ENCODE data around the gene GLRX3.

The GLRX3 gene

GRCh38 chr10:130189608-130190054 lies 53.4 kb downstream of the GLRX3 start:
- no peak for DNase-seq

- DNase-seq, result peak; percentile 60 to 73 (median 73)
Measured at GRCh38 chr10:130190055-130190736, 54.0 kb downstream of the GLRX3 start.

- no peak for DNase-seq
Measured at GRCh38 chr10:130190737-130191115, 54.5 kb downstream of the GLRX3 start.

- DNase-seq, result no peak
Measured at GRCh38 chr10:130191380-130191779, 55.2 kb downstream of the GLRX3 start.

- no peak for DNase-seq
Measured at GRCh38 chr10:130192276-130192848, 56.2 kb downstream of the GLRX3 start.

- no peak for DNase-seq
Measured at GRCh38 chr10:130193033-130193432, 56.8 kb downstream of the GLRX3 start.

- DNase-seq, result no peak
Measured at GRCh38 chr10:130193493-130194193, 57.5 kb downstream of the GLRX3 start.

- no peak for DNase-seq
Measured at GRCh38 chr10:130194194-130194990, 58.2 kb downstream of the GLRX3 start.

- DNase-seq, result no peak
Measured at GRCh38 chr10:130194991-130195645, 58.9 kb downstream of the GLRX3 start.

- no peak for DNase-seq
Measured at GRCh38 chr10:130195746-130196294, 59.6 kb downstream of the GLRX3 start.

GRCh38 chr10:130196511-130197487 lies 60.6 kb downstream of the GLRX3 start:
- DNase-seq, result no peak

GRCh38 chr10:130198651-130199050 lies 62.5 kb downstream of the GLRX3 start:
- no peak for DNase-seq

GRCh38 chr10:130200179-130201042 lies 64.2 kb downstream of the GLRX3 start:
- no peak for DNase-seq

GRCh38 chr10:130201043-130201380 lies 64.8 kb downstream of the GLRX3 start:
- DNase-seq, result no peak

GRCh38 chr10:130202150-130202549 lies 66.0 kb downstream of the GLRX3 start:
- peak in 1 of 3 experiments; percentile 0 for DNase-seq

GRCh38 chr10:130202984-130203621 lies 66.9 kb downstream of the GLRX3 start:
- DNase-seq, result peak; percentile 8 to 54 (median 42)

GRCh38 chr10:130203626-130204025 lies 67.4 kb downstream of the GLRX3 start:
- DNase-seq, result no peak

- no peak for DNase-seq
Measured at GRCh38 chr10:130206216-130206737, 70.1 kb downstream of the GLRX3 start.

- no peak for DNase-seq
Measured at GRCh38 chr10:130207205-130207604, 71.0 kb downstream of the GLRX3 start.

Measured in NCI-H1417 (cell line).